SK-N-SH treated with all-trans-retinoic acid at 6 μM for 48 hours (cell line): Measurements from ENCODE around the gene NEURL1.

Experiments used
- ATAC-seq: fragments of 200-7000 bp; cut with Tn5 transposase; 3 replicates; pipeline ENCODE4 v1.9.1; 2020; ENCODE audit warnings: mild to moderate bottlenecking, moderate library complexity
- ARNTL ChIP-seq: fragments of 450-650 bp; formaldehyde crosslinking; IDR thresholded peaks from 2 replicates; pipeline ENCODE4 v1.5.0; 2020; ENCODE audit warnings: low read depth, mild to moderate bottlenecking, moderate library complexity, borderline replicate concordance
- BACH2 ChIP-seq: fragments of 250-450 bp; sonication (Bioruptor Pico); IDR thresholded peaks from 2 replicates; pipeline ENCODE4 v1.9.0; 2021; ENCODE audit warnings: mild to moderate bottlenecking, borderline replicate concordance
- CREB5 ChIP-seq: fragments of 250-450 bp; sonication (Bioruptor Pico); IDR thresholded peaks from 2 replicates; pipeline ENCODE4 v1.5.1; 2020; ENCODE audit warnings: low read depth, mild to moderate bottlenecking, moderate library complexity
- CSRNP3 ChIP-seq: fragments of 250-450 bp; sonication (Bioruptor Pico); IDR thresholded peaks from 2 replicates; pipeline ENCODE4 v1.5.1; 2021; ENCODE audit warnings: mild to moderate bottlenecking, moderate library complexity
- ESRRG ChIP-seq: fragments of 250-450 bp; sonication (Bioruptor Pico); IDR thresholded peaks from 2 replicates; pipeline ENCODE4 v1.6.1; 2021; ENCODE audit warnings: mild to moderate bottlenecking
- GLIS3 ChIP-seq: fragments of 250-450 bp; sonication (Bioruptor Pico); IDR thresholded peaks from 2 replicates; pipeline ENCODE4 v1.5.0; 2020; ENCODE audit warnings: mild to moderate bottlenecking, moderate library complexity
- ISL1 ChIP-seq: fragments of 250-450 bp; sonication (Bioruptor Pico); IDR thresholded peaks from 2 replicates; pipeline ENCODE4 v2.1.2; 2022; ENCODE audit warnings: mild to moderate bottlenecking, moderate library complexity
- PATZ1 ChIP-seq: fragments of 250-450 bp; sonication (Bioruptor Pico); IDR thresholded peaks from 2 replicates; pipeline ENCODE4 v1.8.0; 2020; ENCODE audit warnings: mild to moderate bottlenecking, moderate library complexity, borderline replicate concordance
- POU6F1 ChIP-seq: fragments of 250-450 bp; sonication (Bioruptor Pico); IDR thresholded peaks from 2 replicates; pipeline ENCODE4 v1.8.0; 2021; ENCODE audit warnings: low read depth, mild to moderate bottlenecking, moderate library complexity, borderline replicate concordance
- RARB ChIP-seq: fragments of 250-450 bp; sonication (Bioruptor Pico); IDR thresholded peaks from 2 replicates; pipeline ENCODE4 v1.8.0; 2021; ENCODE audit warnings: mild to moderate bottlenecking, moderate library complexity
- SNAI2 ChIP-seq: fragments of 250-450 bp; sonication (Bioruptor Pico); IDR thresholded peaks from 2 replicates; pipeline ENCODE4 v1.5.0; 2020; ENCODE audit warnings: mild to moderate bottlenecking, moderate library complexity
- TOX ChIP-seq: fragments of 250-450 bp; sonication (Bioruptor Pico); IDR thresholded peaks from 2 replicates; pipeline ENCODE4 v1.8.0; 2021; ENCODE audit warnings: mild to moderate bottlenecking, moderate library complexity, borderline replicate concordance
- TSHZ2 ChIP-seq: fragments of 250-450 bp; sonication (Bioruptor Pico); IDR thresholded peaks from 2 replicates; pipeline ENCODE4 v1.5.0; 2020; ENCODE audit warnings: mild to moderate bottlenecking, moderate library complexity
- ZC3H10 ChIP-seq: fragments of 250-450 bp; sonication (Bioruptor Pico); IDR thresholded peaks from 2 replicates; pipeline ENCODE4 v1.5.1; 2021; ENCODE audit warnings: mild to moderate bottlenecking, moderate library complexity
- ZFP3 ChIP-seq: fragments of 250-450 bp; sonication (Bioruptor Pico); IDR thresholded peaks from 2 replicates; pipeline ENCODE4 v1.5.0; 2020; ENCODE audit warnings: mild to moderate bottlenecking, moderate library complexity
- ZFP30 ChIP-seq: fragments of 450-650 bp; formaldehyde crosslinking; IDR thresholded peaks from 2 replicates; pipeline ENCODE4 v1.5.0; 2022; ENCODE audit warnings: mild to moderate bottlenecking, moderate library complexity
- ZNF565 ChIP-seq: fragments of 450-650 bp; formaldehyde crosslinking; conservative IDR thresholded peaks from 2 replicates; pipeline ENCODE4 v1.5.0; 2020; ENCODE audit warnings: low read depth, mild to moderate bottlenecking, moderate library complexity
- ZNF70 ChIP-seq: fragments of 450-650 bp; formaldehyde crosslinking; IDR thresholded peaks from 2 replicates; pipeline ENCODE4 v1.5.0; 2020; ENCODE audit warnings: mild to moderate bottlenecking, moderate library complexity
- ZNF8 ChIP-seq: fragments of 450-650 bp; formaldehyde crosslinking; IDR thresholded peaks from 2 replicates; pipeline ENCODE4 v1.5.0; 2020; ENCODE audit warnings: mild to moderate bottlenecking, moderate library complexity

NEURL1 gene

GRCh38 chr10:103554488-103555324 lies 61.2 kb downstream of the NEURL1 start:
- peak; percentile 67 for ATAC-seq
- TF ChIP-seq TSHZ2 (CRISPR knock-in tag): no peak
- no peak for TF ChIP-seq ISL1
- no peak for TF ChIP-seq SNAI2 (CRISPR knock-in tag)
- no peak for TF ChIP-seq BACH2
- TF ChIP-seq PATZ1 (CRISPR knock-in tag): no peak
- no peak for TF ChIP-seq GLIS3 (CRISPR knock-in tag)
- TF ChIP-seq ESRRG (CRISPR knock-in tag): no peak
- TF ChIP-seq RARB (CRISPR knock-in tag): no peak
- TF ChIP-seq ZNF565: no peak
- TF ChIP-seq ZNF8 (CRISPR knock-in tag): no peak
- no peak for TF ChIP-seq POU6F1 (CRISPR knock-in tag)
- no peak for TF ChIP-seq TOX (CRISPR knock-in tag)

- TF ChIP-seq SNAI2 (CRISPR knock-in tag): no peak
- peak; percentile 10; the same call in 2 of the 3 replicates for ATAC-seq
Measured at GRCh38 chr10:103555325-103555649, 61.8 kb downstream of the NEURL1 start.

GRCh38 chr10:103555712-103556111 lies 62.2 kb downstream of the NEURL1 start:
- no peak for TF ChIP-seq GLIS3 (CRISPR knock-in tag)
- TF ChIP-seq ESRRG (CRISPR knock-in tag): no peak
- TF ChIP-seq TSHZ2 (CRISPR knock-in tag): no peak
- no peak for TF ChIP-seq ZFP3 (CRISPR knock-in tag)
- no peak for TF ChIP-seq ZNF70 (CRISPR knock-in tag)

GRCh38 chr10:103556383-103557007 lies 63.0 kb downstream of the NEURL1 start:
- ATAC-seq: no peak
- no peak for TF ChIP-seq ARNTL (CRISPR knock-in tag)
- TF ChIP-seq BACH2: no peak
- TF ChIP-seq SNAI2 (CRISPR knock-in tag): no peak
- TF ChIP-seq ZFP30 (CRISPR knock-in tag): no peak
- no peak for TF ChIP-seq CREB5 (CRISPR knock-in tag)
- TF ChIP-seq ZC3H10 (CRISPR knock-in tag): no peak
- no peak for TF ChIP-seq TOX (CRISPR knock-in tag)
- no peak for TF ChIP-seq ZNF70 (CRISPR knock-in tag)
- no peak for TF ChIP-seq TSHZ2 (CRISPR knock-in tag)
- no peak for TF ChIP-seq CSRNP3 (CRISPR knock-in tag)

More at GRCh38 chr10:103555712-103556111, 62.2 kb downstream of the NEURL1 start:
- no peak; the same call in 2 of the 3 replicates for ATAC-seq
